H4 (cell line): ENCODE data around the gene ANKRD13A. TPM values are rescaled to one million over a fixed set of nuclear protein-coding genes. Genes with fewer than 3 reads are reported as not detected.
"Not testable (repeated sequence)": the region's sequence is repeated elsewhere in the genome, so short reads cannot be mapped to it uniquely, and the experiment has no call there.

Experiments
- DNase-seq: peaks from one replicate; pipeline ENCODE4 v3.0.0-alpha.2; 2015; ENCODE audit warnings: low spot score
- total RNA-seq: library from RNA; depleted of rRNA; stranded (reverse); fragments of >200 nt; shearing (Covaris generic); gene quantifications from 2 replicates; pipeline ENCODE4 v1.2.3, GENCODE V29; 2014; rRNA removed

ANKRD13A gene
- total RNA-seq, 1 experiment from 2014 or later, result 33.0 TPM

DNA sequence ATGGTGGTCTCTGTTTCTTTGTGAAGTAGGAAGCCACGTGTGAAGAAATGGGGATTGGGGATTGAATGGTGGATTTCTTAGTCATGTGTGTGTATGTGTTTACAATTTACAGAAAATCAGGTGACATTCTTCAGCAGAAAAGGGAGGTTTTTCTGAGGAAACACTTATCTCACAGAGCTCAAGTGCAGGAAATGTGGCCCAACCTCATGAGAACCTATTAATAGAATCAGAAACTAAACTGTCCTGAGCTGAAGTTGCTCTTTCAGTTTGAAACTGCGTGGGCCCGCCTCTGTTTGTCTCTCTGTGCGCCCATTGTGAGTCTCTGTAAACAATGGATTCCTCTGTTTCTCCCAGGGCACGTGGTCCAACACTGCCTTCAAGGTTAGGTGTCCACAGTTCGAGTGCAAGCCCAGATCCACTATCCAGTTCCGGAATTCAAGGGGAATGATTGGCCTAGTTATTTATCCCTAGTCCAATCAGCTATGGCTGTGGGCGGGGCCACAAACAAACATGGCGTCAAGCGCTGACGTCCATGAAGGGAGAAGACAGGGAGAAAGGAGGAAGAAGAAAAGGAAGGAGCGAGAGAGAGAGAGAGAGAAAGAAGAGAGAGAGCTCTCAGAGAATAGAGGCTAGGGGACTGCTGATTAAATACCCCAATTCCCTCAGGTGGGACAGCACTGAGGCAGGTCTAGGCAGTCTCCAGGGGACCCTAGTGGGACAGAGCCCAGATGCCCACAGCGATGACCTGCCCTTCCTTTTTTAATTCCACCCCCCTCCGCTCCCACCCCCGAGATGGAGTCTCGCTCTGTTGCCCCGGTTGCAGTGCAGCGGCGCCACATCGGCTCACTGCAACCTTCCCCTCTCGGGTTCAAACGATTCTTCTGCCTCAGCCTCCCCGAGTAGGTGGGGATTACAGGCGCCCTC, 80.5 kb downstream of the ANKRD13A start:
- DNase-seq, result peak; percentile 68

DNA sequence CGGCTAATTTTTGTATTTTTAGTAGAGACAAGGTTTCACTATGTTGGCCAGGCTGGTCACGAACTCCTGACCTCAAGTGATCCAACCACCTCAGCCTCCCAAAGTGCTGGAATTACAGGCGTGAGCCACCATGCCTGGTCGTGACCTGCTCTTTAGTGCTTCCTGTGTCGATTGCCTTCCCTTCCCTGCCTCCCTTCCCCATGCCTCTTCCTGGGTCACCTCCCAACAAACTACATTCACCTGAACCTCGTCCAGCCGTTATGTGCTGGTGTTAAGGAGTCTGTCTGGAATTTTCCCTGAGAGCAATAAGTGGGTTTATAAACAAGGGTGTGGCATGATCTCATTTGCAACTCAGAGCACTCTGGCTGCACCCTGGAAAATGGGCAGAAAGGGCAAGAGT, 81.2 kb downstream of the ANKRD13A start:
- DNase-seq, result no peak

- no peak for DNase-seq
These were observed 85.2 kb downstream of the ANKRD13A start for GRCh38 chr12:110084314-110085015.

- not testable (repeated sequence) for DNase-seq
These were observed 89.0 kb downstream of the ANKRD13A start for GRCh38 chr12:110088216-110088615.

- DNase-seq, result no peak
These were observed 89.7 kb downstream of the ANKRD13A start for GRCh38 chr12:110088936-110089335.

Other genes starting within 250 kb of the ANKRD13A start
- 0.02 TPM in 1 of 2 replicates, not detected in the other for gene TRPV4, start 166.0 kb upstream of the ANKRD13A start, total RNA-seq
- gene GLTP, start 118.9 kb upstream of the ANKRD13A start, total RNA-seq, result 23.6 and 30.4 TPM in 2 replicates
- 10.9 and 11.8 TPM in 2 replicates for gene TCHP, start 99.2 kb upstream of the ANKRD13A start, total RNA-seq
- gene GIT2, start 3.1 kb upstream of the ANKRD13A start, total RNA-seq, result 13.6 and 14.7 TPM in 2 replicates
- 14.4 and 20.7 TPM in 2 replicates for gene C12orf76, start 49.1 kb downstream of the ANKRD13A start, total RNA-seq
- 11.0 and 16.5 TPM in 2 replicates for gene IFT81, start 124.9 kb downstream of the ANKRD13A start, total RNA-seq